GM23248 (cell line): Measurements from ENCODE around the gene PRICKLE2. TPM values are rescaled to one million over a fixed set of nuclear protein-coding genes. Genes with fewer than 3 reads are reported as not detected.

ENCODE experiments used
- DNase-seq: peaks from one replicate; pipeline ENCODE4 v3.0.0-alpha.2; 2015
- H2AFZ ChIP-seq: fragments of 200-600 bp; sonication (generic); 2 replicates; pipeline ENCODE4 v1.6.1; 2016; ENCODE audit warnings: antibody characterized with exemption
- H3F3A ChIP-seq: fragments of 200-600 bp; sonication (generic); 2 replicates; pipeline ENCODE4 v1.6.1; 2016; ENCODE audit warnings: mild to moderate bottlenecking, antibody characterized with exemption, mixed run types; ENCODE audit not compliant: insufficient read depth
- H3K27ac ChIP-seq: fragments of 200-600 bp; sonication (generic); 2 replicates; pipeline ENCODE4 v1.5.1; 2016; ENCODE audit warnings: mild to moderate bottlenecking
- H3K27me3 ChIP-seq: fragments of 200-600 bp; sonication (generic); replicated peaks from 2 replicates; pipeline ENCODE4 v1.6.1; 2016; ENCODE audit warnings: mild to moderate bottlenecking; ENCODE audit not compliant: insufficient read depth
- H3K36me3 ChIP-seq: fragments of 200-600 bp; sonication (generic); 2 replicates; pipeline ENCODE4 v1.6.1; 2016; ENCODE audit warnings: low read depth, mild to moderate bottlenecking
- H3K4me1 ChIP-seq: fragments of 200-600 bp; sonication (generic); 2 replicates; pipeline ENCODE4 v1.6.1; 2016; ENCODE audit warnings: mild to moderate bottlenecking; ENCODE audit not compliant: insufficient read depth
- H3K4me2 ChIP-seq: fragments of 200-600 bp; sonication (generic); one replicate; pipeline ENCODE4 v1.6.1; 2016; ENCODE audit warnings: mild to moderate bottlenecking; ENCODE audit not compliant: unreplicated experiment
- H3K4me3 ChIP-seq: fragments of 200-600 bp; sonication (generic); 2 replicates; pipeline ENCODE4 v1.5.1; 2016; ENCODE audit warnings: mild to moderate bottlenecking
- H3K79me2 ChIP-seq: fragments of 200-600 bp; sonication (generic); 2 replicates; pipeline ENCODE4 v1.6.1; 2016; ENCODE audit warnings: mild to moderate bottlenecking; ENCODE audit not compliant: insufficient read depth
- H3K9ac ChIP-seq: fragments of 200-600 bp; sonication (generic); 2 replicates; pipeline ENCODE4 v1.6.1; 2016; ENCODE audit warnings: mild to moderate bottlenecking
- H3K9me2 ChIP-seq: fragments of 200-600 bp; sonication (generic); 2 replicates; pipeline ENCODE4 v1.6.1; 2016; ENCODE audit warnings: mixed run types, mild to moderate bottlenecking, moderate library complexity; ENCODE audit not compliant: insufficient read depth
- H3K9me3 ChIP-seq: fragments of 200-600 bp; sonication (generic); one replicate; pipeline ENCODE4 v1.6.1; 2017; ENCODE audit warnings: low read depth
- H4K20me1 ChIP-seq: fragments of 200-600 bp; sonication (generic); 2 replicates; pipeline ENCODE4 v1.6.0; 2016; ENCODE audit not compliant: insufficient read depth
- EZH2 ChIP-seq: fragments of 200-600 bp; sonication (generic); IDR thresholded peaks from 2 replicates; pipeline ENCODE4 v1.6.1; 2018; ENCODE audit warnings: antibody characterized with exemption, mild to moderate bottlenecking; ENCODE audit not compliant: insufficient read depth, poor library complexity, severe bottlenecking
- EZH2phosphoT487 ChIP-seq: fragments of 200-600 bp; sonication (generic); IDR thresholded peaks from 2 replicates; pipeline ENCODE4 v1.6.1; 2018; ENCODE audit warnings: antibody characterized with exemption, moderate library complexity, mild to moderate bottlenecking, low read depth; ENCODE audit not compliant: insufficient read depth
- WGBS, 2 experiments: methylation state at CpG; one replicate each; pipeline ENCODE4 v1.1.6; 2015 to 2017; ENCODE audit warnings: low lambda C conversion rate in 2 of 2, low coverage in 1 of 2; ENCODE audit errors: missing lambda C conversion rate in 2 of 2; 5-methylcytosine and 5-hydroxymethylcytosine counted together
- in situ Hi-C: fragments of 300-500 bp; cut with MboI; formaldehyde crosslinking; loops from 2 replicates; pipeline ENCODE4 v1.15.0; 2020
- polyA plus RNA-seq: library from polyadenylated mRNA; unstranded; fragments of >200 nt; fragmentation: Nextera tagmentation; extraction: Ambion mirVana; gene quantifications from 2 replicates; pipeline ENCODE4 v1.2.1, GENCODE V29; 2016
- total RNA-seq: library from RNA; depleted of rRNA; stranded (reverse); fragments of >200 nt; shearing (Covaris generic); gene quantifications from 2 replicates; pipeline ENCODE4 v1.2.3, GENCODE V29; 2014

PRICKLE2 gene
- total and polyA plus RNA-seq, 2 experiments from 2014 or later: 7.3 to 19.6 TPM

DNA sequence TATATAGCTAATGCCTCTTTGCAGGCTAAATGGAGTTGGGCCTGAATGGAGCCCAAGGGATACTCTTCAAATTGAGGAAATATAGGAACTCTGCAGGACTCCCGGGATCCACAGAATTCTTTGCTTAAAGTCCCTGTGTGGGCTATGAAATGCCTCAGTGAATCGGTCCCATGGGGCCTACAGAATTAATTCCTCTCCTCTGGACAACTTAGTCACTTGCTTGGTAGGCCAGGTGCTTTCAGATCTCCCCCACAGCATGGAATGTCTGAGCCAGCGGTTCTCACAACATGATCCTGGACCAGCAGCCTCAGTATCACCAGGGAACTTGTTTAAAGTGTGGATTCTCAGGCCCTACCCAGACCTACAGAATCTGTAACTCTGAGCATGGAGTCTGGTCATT is 15.1 kb upstream of the PRICKLE2 start:
- Histone ChIP-seq H3F3A (peaks cover 13% of the 10 kb centered on the region; the same call in 1 of the 2 replicates), H3K27me3 (no peaks in the 10 kb centered on the region), H2AFZ (no peak overlapping the region), H3K4me1 (peaks cover 25% of the 10 kb centered on the region), H3K4me3 (no peak overlapping the region), H3K79me2 (peaks cover 84% of the 10 kb centered on the region), H3K36me3 (no peaks in the 10 kb centered on the region; the same call in none of the 2 replicates), H4K20me1 (no peaks in the 10 kb centered on the region), H3K9ac (no peak overlapping the region), H3K27ac (no peak overlapping the region), H3K9me3 (no peaks in the 10 kb centered on the region), H3K4me2 (no peak overlapping the region), H3K9me2 (no peaks in the 10 kb centered on the region)
- in situ Hi-C loops: no loop called here
- 78 to 85% methylated on average over 3 of the region's 3 CpGs for WGBS, 2 experiments
- DNase-seq: no peak
- TF ChIP-seq EZH2phosphoT487: no peak
- no peak for TF ChIP-seq EZH2

DNA sequence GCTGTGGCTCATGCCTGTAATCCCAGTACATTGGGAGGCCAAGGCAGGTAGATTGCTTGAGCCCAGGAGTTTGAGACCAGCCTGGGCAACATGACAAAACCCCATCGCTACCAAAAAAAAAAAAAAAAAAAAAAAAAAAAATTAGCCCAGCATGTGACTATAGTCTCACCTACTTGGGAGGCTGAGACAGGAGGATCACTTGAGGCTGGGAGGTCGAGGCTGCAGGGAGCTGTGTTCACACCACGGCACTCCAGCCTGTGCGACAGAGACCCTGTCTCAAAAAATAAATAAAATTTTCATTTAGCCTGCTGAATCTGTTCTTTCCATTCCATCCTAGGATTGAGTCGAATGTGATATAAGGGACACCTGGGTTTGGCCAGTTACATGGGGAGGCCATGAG is 14.6 kb upstream of the PRICKLE2 start:
- no peaks in the 10 kb centered on the region for H3K27me3 ChIP-seq
- no peaks in the 10 kb centered on the region; the same call in none of the 2 replicates for H3K36me3 ChIP-seq
- in situ Hi-C loops: no loop called here
- H3K4me2 ChIP-seq: peak overlapping the region; percentile 60
- no peak overlapping the region for H3K4me3 ChIP-seq
- DNase-seq: no peak
- H2AFZ ChIP-seq: no peak overlapping the region
- peaks cover 84% of the 10 kb centered on the region for H3K79me2 ChIP-seq
- H3K9ac ChIP-seq: no peak overlapping the region
- 98 to 100% methylated on average over 4 to 5 of the region's 5 CpGs for WGBS, 2 experiments
- no peaks in the 10 kb centered on the region for H4K20me1 ChIP-seq
- H3K27ac ChIP-seq: peak overlapping the region; percentile 74; the same call in 1 of the 2 replicates
- H3K9me3 ChIP-seq: no peaks in the 10 kb centered on the region
- H3K9me2 ChIP-seq: no peaks in the 10 kb centered on the region
- peaks cover 25% of the 10 kb centered on the region for H3K4me1 ChIP-seq
- no peak for TF ChIP-seq EZH2
- H3F3A ChIP-seq: peaks cover 13% of the 10 kb centered on the region; the same call in 1 of the 2 replicates

DNA sequence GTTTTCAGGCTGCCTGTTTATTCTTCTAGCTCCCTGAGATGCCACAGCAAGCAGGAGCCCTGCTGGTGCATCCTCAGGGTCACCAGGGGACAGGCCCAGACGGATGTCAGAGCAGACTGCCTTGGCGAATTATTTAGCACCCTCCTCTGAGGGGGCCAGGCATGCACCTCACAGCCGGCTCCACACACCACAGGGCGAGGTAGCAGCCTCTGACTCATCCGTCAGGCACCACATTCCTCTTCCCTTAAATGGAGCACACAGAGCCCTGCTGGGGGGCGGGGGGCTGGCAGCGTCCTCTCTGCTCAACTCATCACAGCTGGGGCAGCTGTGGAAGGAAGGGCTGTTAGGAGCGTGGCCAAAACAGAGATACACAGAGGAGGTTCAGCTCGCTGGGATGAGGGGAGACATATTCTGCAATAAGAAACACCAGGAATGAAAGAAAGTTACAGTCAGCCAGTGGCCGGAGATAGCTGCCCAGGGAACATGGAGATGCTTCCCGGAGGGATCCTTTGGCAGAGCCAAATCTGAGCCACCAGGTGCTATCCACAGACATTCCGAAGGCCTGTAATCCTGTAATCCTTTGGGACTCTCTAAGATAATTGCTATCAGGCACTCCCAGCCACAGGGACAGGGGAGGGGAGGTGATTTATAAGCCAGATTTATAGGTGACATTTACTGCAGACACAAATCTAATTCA is 13.9 kb upstream of the PRICKLE2 start:
- Histone ChIP-seq H3K4me3 (peak overlapping the region; percentile 48), H3K4me2 (peak overlapping the region; percentile 60), H3K27me3 (no peaks in the 10 kb centered on the region), H3K9ac (peak overlapping the region; percentile 58), H3K9me3 (no peaks in the 10 kb centered on the region), H3F3A (peaks cover 13% of the 10 kb centered on the region; the same call in 1 of the 2 replicates), H3K79me2 (peaks cover 84% of the 10 kb centered on the region), H3K27ac (peak overlapping the region; percentile 74), H2AFZ (peak overlapping the region; percentile 18; the same call in 1 of the 2 replicates), H3K36me3 (peaks cover 4% of the 10 kb centered on the region), H3K9me2 (no peaks in the 10 kb centered on the region), H4K20me1 (no peaks in the 10 kb centered on the region), H3K4me1 (peaks cover 20% of the 10 kb centered on the region)
- 1 to 2% methylated on average over 12 of the region's 12 CpGs for WGBS, 2 experiments
- in situ Hi-C loops: no loop called here
- no peak for TF ChIP-seq EZH2
- no peak for TF ChIP-seq EZH2phosphoT487
- peak; percentile 96 for DNase-seq

DNA sequence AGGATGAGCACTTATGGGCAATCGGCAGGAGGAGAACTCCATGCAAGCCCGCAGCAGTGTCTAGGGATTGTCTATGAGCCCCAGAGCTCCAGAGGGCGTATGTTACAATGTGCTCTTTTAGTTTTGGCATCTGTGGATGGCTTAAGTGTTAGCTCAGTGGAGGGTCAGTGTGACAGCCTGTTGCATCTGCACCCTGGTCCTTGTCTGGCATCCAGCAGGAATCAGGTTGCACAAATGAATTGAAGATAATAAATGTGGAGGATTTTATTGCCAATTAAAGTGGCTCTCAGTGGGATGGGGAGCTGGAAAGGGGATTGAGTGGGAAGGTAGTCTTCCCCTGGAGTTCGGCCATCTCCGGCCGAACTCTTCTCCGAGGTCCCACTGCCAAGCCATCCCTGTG is 11.8 kb upstream of the PRICKLE2 start:
- H3K4me3 ChIP-seq: no peak overlapping the region
- no peak for DNase-seq
- H4K20me1 ChIP-seq: no peaks in the 10 kb centered on the region
- WGBS, 2 experiments: 98% methylated on average over 7 of the region's 7 CpGs
- no peak overlapping the region for H3K9ac ChIP-seq
- H3K4me2 ChIP-seq: no peak overlapping the region
- no peaks in the 10 kb centered on the region for H3K9me3 ChIP-seq
- no peak overlapping the region for H2AFZ ChIP-seq
- no peaks in the 10 kb centered on the region for H3K27me3 ChIP-seq
- H3K4me1 ChIP-seq: peaks cover 14% of the 10 kb centered on the region
- no peak overlapping the region for H3K27ac ChIP-seq
- TF ChIP-seq EZH2: no peak
- TF ChIP-seq EZH2phosphoT487: no peak
- H3K9me2 ChIP-seq: no peaks in the 10 kb centered on the region
- H3F3A ChIP-seq: peaks cover 13% of the 10 kb centered on the region; the same call in 1 of the 2 replicates
- peaks cover 4% of the 10 kb centered on the region for H3K36me3 ChIP-seq
- in situ Hi-C loops: no loop called here
- peaks cover 82% of the 10 kb centered on the region for H3K79me2 ChIP-seq
